Keratinocyte (primary cell): ENCODE results near the gene HES3.

Experiments
- CTCF ChIP-seq, 3 experiments: IDR thresholded peaks in 1 of 3; conservative IDR thresholded peaks in 1 of 3; optimal IDR thresholded peaks in 1 of 3; 2 replicates in 2 of 3; 3 replicates in 1 of 3; pipeline versions ENCODE3 to v1.5.1; 2011; ENCODE audit warnings: low read length in 3 of 3, mild to moderate bottlenecking in 3 of 3, moderate library complexity in 2 of 3, control low read depth in 1 of 3, inconsistent platforms in 1 of 3; ENCODE audit not compliant: insufficient read depth in 2 of 3; ENCODE audit errors: extremely low read depth in 1 of 3
- EZH2 ChIP-seq: IDR thresholded peaks from one replicate; pipeline ENCODE4 v1.6.1; 2012; ENCODE audit warnings: inconsistent platforms, mild to moderate bottlenecking, low read length, moderate library complexity

- no peak for TF ChIP-seq CTCF (optimal IDR thresholded peaks at IDR 0.05 in 1 of 3, IDR thresholded peaks at IDR 0.05 in 1 of 3, conservative IDR thresholded peaks at IDR 0.05 in 1 of 3; ENCODE audit: extremely low read depth in 1 of 3, insufficient read depth in 2 of 3, low read length in 3 of 3)
- no peak for TF ChIP-seq EZH2
Observed at GRCh38 chr1:6259491-6260362, 15.7 kb downstream of the HES3 start.
